Measurements from ENCODE around the gene TSC22D1.

DNA sequence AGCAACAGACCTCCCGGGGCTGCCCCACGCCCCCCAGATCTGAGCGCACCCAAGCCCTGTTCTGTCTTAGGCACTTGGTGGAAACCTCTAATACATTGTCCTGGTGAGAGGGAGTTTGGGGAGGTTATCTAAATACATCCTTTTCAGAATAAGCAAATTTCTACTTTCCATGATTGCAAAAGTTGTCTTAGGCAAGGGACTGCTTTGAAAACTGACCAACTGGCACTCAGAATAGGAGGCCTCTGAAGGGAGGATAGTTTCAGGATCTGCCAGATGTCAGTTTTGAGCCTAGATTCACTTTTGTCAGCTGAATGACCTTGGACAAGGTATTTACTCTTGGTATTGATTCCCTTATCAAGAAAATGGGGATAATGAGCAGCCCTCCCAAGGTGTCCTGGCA, 190.7 kb downstream of the TSC22D1 start:
- TF ChIP-seq, protein P1, sequence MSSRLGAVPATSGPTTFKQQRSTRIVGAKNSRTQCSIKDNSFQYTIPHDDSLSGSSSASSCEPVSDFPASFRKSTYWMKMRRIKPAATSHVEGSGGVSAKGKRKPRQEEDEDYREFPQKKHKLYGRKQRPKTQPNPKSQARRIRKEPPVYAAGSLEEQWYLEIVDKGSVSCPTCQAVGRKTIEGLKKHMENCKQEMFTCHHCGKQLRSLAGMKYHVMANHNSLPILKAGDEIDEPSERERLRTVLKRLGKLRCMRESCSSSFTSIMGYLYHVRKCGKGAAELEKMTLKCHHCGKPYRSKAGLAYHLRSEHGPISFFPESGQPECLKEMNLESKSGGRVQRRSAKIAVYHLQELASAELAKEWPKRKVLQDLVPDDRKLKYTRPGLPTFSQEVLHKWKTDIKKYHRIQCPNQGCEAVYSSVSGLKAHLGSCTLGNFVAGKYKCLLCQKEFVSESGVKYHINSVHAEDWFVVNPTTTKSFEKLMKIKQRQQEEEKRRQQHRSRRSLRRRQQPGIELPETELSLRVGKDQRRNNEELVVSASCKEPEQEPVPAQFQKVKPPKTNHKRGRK (CRISPR knock-in tag; IDR thresholded peaks at IDR 0.05; ENCODE audit: borderline replicate concordance) = no peak
- TF ChIP-seq, protein P2, sequence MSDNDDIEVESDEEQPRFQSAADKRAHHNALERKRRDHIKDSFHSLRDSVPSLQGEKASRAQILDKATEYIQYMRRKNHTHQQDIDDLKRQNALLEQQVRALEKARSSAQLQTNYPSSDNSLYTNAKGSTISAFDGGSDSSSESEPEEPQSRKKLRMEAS (CRISPR knock-in tag; IDR thresholded peaks at IDR 0.05) = no peak
- no peak for TF ChIP-seq NR3C1 (CRISPR knock-in tag; conservative IDR thresholded peaks at IDR 0.05; ENCODE audit: low read depth)
- TF ChIP-seq, protein P3, sequence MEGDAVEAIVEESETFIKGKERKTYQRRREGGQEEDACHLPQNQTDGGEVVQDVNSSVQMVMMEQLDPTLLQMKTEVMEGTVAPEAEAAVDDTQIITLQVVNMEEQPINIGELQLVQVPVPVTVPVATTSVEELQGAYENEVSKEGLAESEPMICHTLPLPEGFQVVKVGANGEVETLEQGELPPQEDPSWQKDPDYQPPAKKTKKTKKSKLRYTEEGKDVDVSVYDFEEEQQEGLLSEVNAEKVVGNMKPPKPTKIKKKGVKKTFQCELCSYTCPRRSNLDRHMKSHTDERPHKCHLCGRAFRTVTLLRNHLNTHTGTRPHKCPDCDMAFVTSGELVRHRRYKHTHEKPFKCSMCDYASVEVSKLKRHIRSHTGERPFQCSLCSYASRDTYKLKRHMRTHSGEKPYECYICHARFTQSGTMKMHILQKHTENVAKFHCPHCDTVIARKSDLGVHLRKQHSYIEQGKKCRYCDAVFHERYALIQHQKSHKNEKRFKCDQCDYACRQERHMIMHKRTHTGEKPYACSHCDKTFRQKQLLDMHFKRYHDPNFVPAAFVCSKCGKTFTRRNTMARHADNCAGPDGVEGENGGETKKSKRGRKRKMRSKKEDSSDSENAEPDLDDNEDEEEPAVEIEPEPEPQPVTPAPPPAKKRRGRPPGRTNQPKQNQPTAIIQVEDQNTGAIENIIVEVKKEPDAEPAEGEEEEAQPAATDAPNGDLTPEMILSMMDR (IDR thresholded peaks at IDR 0.05) = no peak
- no peak for TF ChIP-seq ZNF396 (CRISPR knock-in tag; IDR thresholded peaks at IDR 0.05; ENCODE audit: borderline replicate concordance)

Measured in WTC11 (cell line).